ENCODE measurements around the gene BNIPL. TPM values are rescaled to one million over a fixed set of nuclear protein-coding genes. Genes with fewer than 3 reads are reported as not detected.

BNIPL gene
- total and polyA plus RNA-seq, 2 of the 8 experiments (the other 6 are each of a cell fraction or from before 2014, with no cell fraction given), result 2.4 to 3.3 TPM

GRCh38 chr1:151059109-151060006 is 23.0 kb downstream of the BNIPL start, which contains the start of gene CDC42SE1 (continued):
- peak; percentile 75 to 82 (median 80) for TF ChIP-seq CTCF (IDR thresholded peaks at IDR 0.05; ENCODE audit: control extremely low read depth in 1 of 3, insufficient read depth in 1 of 3, low read depth in 1 of 3, low read length in 3 of 3)
- TF ChIP-seq SIRT6 (IDR thresholded peaks at IDR 0.05; ENCODE audit: low read length), result no peak
- TF ChIP-seq RXRA (IDR thresholded peaks at IDR 0.05; ENCODE audit: insufficient read depth, low read depth, low read length), result no peak
- TF ChIP-seq ATF2 (IDR thresholded peaks at IDR 0.05; ENCODE audit: low read length), result no peak
- TF ChIP-seq CBX5 (IDR thresholded peaks at IDR 0.05; ENCODE audit: low read depth, low read length), result no peak

Measured in H1 (cell line).